DOHH2 (cell line): Measurements from ENCODE around the gene PCBP3.

Experiments used
- H3F3A ChIP-seq: fragments of 200-600 bp; sonication (generic), shearing (Covaris generic); 2 replicates; pipeline ENCODE4 v1.6.0; 2016; ENCODE audit warnings: antibody characterized with exemption, mild to moderate bottlenecking; ENCODE audit not compliant: control insufficient read depth, insufficient read depth
- H3K27ac ChIP-seq: fragments of 200-600 bp; sonication (generic); 2 replicates; pipeline ENCODE4 v1.5.1; 2014; ENCODE audit warnings: low read depth, mild to moderate bottlenecking, low read length, moderate library complexity
- H3K27me3 ChIP-seq: fragments of 200-600 bp; sonication (generic); 2 replicates; pipeline ENCODE4 v1.6.1; 2014; ENCODE audit warnings: mild to moderate bottlenecking, low read length, mixed read lengths; ENCODE audit not compliant: control insufficient read depth
- H3K36me3 ChIP-seq: fragments of 200-600 bp; sonication (generic); 2 replicates; pipeline ENCODE4 v1.6.1; 2014; ENCODE audit warnings: mild to moderate bottlenecking, low read length, moderate library complexity, mixed read lengths; ENCODE audit not compliant: control insufficient read depth
- H3K4me1 ChIP-seq: fragments of 200-600 bp; sonication (generic); 2 replicates; pipeline ENCODE4 v1.6.1; 2014; ENCODE audit warnings: mild to moderate bottlenecking, low read length, mixed read lengths; ENCODE audit not compliant: control insufficient read depth
- H3K4me2 ChIP-seq: fragments of 200-600 bp; sonication (generic); 2 replicates; pipeline ENCODE4 v1.6.0; 2014; ENCODE audit warnings: mild to moderate bottlenecking, low read length, moderate library complexity
- H3K4me3 ChIP-seq: fragments of 200-600 bp; sonication (generic); 2 replicates; pipeline ENCODE4 v1.5.1; 2014; ENCODE audit warnings: mild to moderate bottlenecking, low read length, mixed read lengths
- H3K79me2 ChIP-seq: fragments of 200-600 bp; sonication (generic); 2 replicates; pipeline ENCODE4 v1.6.1; 2014; ENCODE audit warnings: mild to moderate bottlenecking, low read length, mixed read lengths; ENCODE audit not compliant: control insufficient read depth
- H3K9me2 ChIP-seq: fragments of 200-600 bp; sonication (generic); replicated peaks from 2 replicates; pipeline ENCODE4 v1.6.1; 2014; ENCODE audit warnings: mild to moderate bottlenecking, low read length, mixed read lengths; ENCODE audit not compliant: control insufficient read depth
- H3K9me3 ChIP-seq: fragments of 200-600 bp; sonication (generic); 2 replicates; pipeline ENCODE4 v1.6.1; 2014; ENCODE audit warnings: antibody characterized with exemption, low read length, mixed read lengths; ENCODE audit not compliant: control insufficient read depth, insufficient read depth
- H4K20me1 ChIP-seq: fragments of 200-600 bp; sonication (generic); 2 replicates; pipeline ENCODE4 v1.6.0; 2014; ENCODE audit warnings: low read depth, mild to moderate bottlenecking, antibody characterized with exemption, low read length, moderate library complexity; ENCODE audit not compliant: control insufficient read depth, insufficient read depth
- EZH2phosphoT487 ChIP-seq: fragments of 200-600 bp; sonication (generic); IDR thresholded peaks from 2 replicates; pipeline ENCODE4 v1.6.1; 2017; ENCODE audit warnings: borderline replicate concordance, mild to moderate bottlenecking, antibody characterized with exemption, low read length, moderate library complexity, mixed read lengths
- TF ChIP-seq, protein P1 (sequence below): fragments of 200-600 bp; sonication (generic); IDR thresholded peaks from one replicate; pipeline ENCODE4 v1.5.1; 2014; ENCODE audit warnings: antibody characterized with exemption, mild to moderate bottlenecking, low read depth, low read length; ENCODE audit not compliant: poor library complexity, severe bottlenecking

Gene PCBP3

DNA sequence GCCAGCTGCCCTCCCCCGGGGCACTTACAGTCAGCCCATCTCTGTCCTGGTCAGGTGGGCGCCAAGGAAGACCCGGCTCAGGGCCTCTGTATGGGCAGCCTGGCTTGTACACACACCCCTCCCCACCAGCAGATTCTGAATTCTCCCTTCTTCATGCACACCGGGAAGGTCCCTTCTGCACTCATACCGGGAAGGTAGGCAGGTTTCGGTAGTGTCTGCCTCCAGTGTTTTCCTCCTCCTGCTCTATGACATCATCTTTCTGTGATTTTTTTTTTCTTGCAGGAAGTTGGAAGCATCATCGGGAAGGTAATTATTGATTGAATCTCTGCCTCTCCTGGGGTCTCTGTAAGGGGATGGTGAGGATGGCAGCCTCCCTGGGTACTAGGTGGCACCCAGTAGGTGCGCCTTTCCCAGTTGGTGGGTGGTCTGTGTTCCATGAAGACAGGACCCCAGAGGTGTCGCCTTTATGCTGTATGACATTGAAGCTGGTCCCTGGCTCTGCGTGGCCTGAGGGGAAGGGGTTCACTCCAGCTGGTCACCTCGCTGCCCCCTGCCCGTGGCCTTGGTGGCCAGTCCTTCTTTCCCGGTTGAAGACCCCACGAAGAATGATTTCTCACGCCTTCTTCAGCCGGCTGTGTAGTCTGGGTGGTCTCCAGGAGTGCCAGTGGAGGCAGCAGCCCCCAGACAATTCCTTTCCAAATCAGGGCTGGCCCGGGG, 255.9 kb downstream of the PCBP3 start:
- Histone ChIP-seq H3K36me3 (no peaks in the 10 kb centered on the region), H3K4me3 (no peak overlapping the region), H3K27me3 (no peaks in the 10 kb centered on the region)

DNA sequence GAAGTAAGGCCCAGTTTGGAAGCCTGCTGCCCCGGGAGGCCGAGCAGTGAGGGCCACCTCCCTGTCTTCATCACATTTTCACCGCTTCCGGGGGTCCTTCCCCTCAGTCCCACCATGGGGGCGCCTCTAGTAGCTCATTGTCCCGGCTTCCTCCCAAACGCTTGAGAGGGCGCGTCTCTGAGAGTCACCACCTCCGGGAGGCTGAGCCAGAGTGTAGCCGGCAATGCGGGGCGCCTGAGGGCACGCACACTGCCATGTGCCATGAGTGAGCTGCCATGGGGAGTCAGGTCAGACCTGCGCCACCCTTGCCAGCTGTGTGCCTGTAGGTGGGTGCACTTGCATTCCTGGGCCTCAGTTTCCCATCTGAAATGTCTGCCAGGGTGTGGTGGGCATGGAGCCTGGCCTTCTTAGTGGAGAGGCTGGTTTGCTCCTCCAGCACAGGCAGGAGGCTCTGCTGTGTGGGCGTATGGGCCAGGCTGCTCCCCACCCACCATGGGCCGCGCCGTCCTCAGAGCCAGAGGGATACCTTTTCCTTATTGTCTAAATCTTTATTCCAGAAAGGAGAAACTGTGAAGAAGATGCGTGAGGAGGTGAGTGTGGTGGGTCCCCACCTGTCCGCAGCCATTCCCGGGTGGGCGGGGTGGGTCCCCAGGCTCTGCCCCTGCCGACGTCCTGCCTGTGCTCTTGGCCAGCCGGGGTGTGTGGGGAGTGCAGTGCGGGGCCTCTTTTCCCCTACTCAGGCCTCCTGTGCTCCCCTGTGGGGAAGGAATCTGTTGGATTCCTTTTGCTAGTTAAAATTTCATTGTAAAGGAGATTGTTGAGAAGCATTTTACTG, 256.7 kb downstream of the PCBP3 start:
- TF ChIP-seq, protein P1, sequence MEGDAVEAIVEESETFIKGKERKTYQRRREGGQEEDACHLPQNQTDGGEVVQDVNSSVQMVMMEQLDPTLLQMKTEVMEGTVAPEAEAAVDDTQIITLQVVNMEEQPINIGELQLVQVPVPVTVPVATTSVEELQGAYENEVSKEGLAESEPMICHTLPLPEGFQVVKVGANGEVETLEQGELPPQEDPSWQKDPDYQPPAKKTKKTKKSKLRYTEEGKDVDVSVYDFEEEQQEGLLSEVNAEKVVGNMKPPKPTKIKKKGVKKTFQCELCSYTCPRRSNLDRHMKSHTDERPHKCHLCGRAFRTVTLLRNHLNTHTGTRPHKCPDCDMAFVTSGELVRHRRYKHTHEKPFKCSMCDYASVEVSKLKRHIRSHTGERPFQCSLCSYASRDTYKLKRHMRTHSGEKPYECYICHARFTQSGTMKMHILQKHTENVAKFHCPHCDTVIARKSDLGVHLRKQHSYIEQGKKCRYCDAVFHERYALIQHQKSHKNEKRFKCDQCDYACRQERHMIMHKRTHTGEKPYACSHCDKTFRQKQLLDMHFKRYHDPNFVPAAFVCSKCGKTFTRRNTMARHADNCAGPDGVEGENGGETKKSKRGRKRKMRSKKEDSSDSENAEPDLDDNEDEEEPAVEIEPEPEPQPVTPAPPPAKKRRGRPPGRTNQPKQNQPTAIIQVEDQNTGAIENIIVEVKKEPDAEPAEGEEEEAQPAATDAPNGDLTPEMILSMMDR: no peak
- no peak for TF ChIP-seq EZH2phosphoT487
- Histone ChIP-seq H3K4me3 (no peak overlapping the region), H3K79me2 (no peaks in the 10 kb centered on the region), H3K4me2 (no peak overlapping the region), H3K9me2 (no peaks in the 10 kb centered on the region), H3K9me3 (no peaks in the 10 kb centered on the region), H3K4me1 (no peaks in the 10 kb centered on the region), H3K27ac (no peak overlapping the region), H4K20me1 (no peaks in the 10 kb centered on the region), H3K27me3 (no peaks in the 10 kb centered on the region), H3K36me3 (no peaks in the 10 kb centered on the region), H3F3A (no peaks in the 10 kb centered on the region)

More for the DNA sequence above, 255.9 kb downstream of the PCBP3 start:
- Histone ChIP-seq H3K9me2 (no peaks in the 10 kb centered on the region), H3K79me2 (no peaks in the 10 kb centered on the region), H4K20me1 (no peaks in the 10 kb centered on the region), H3F3A (no peaks in the 10 kb centered on the region), H3K4me2 (no peak overlapping the region), H3K9me3 (no peaks in the 10 kb centered on the region), H3K27ac (no peak overlapping the region), H3K4me1 (no peaks in the 10 kb centered on the region)
- no peak for TF ChIP-seq EZH2phosphoT487

DNA sequence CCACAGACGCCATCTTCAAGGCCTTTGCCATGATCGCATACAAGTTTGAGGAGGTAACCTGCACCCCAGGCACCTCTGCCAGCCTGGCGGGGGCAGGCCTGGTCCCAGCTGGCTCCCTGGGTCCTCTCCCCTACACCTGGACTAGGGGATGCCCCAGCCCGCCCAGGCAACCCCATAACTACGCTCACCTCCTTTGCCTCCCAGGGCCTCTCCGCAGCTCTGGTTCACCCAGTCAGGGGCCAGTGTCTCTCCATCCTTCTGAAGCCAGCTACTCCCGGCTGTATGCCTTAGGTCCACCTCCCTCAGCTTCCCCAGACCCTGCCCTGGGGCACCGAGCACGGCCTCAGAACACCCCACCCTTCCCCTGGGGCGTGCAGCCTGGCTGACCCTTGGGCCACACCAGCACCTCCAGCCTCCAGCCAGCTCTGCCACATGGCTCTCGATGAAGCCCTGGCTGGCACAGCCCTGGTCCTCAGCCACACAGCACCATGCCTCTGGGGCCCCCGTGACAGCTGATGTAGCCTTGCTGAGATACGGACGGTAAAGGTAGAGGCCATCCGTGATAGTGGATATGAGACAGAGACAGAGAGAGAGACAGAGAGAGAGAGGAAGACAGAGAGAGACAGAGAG, 257.7 kb downstream of the PCBP3 start:
- Histone ChIP-seq H3K27ac (no peak overlapping the region), H3K36me3 (no peaks in the 10 kb centered on the region), H3K79me2 (no peaks in the 10 kb centered on the region), H3K9me2 (no peaks in the 10 kb centered on the region), H3K4me1 (no peaks in the 10 kb centered on the region), H3F3A (no peaks in the 10 kb centered on the region), H3K27me3 (no peaks in the 10 kb centered on the region), H4K20me1 (no peaks in the 10 kb centered on the region), H3K9me3 (no peaks in the 10 kb centered on the region), H3K4me3 (no peak overlapping the region), H3K4me2 (no peak overlapping the region)
- no peak for TF ChIP-seq EZH2phosphoT487
- TF ChIP-seq, protein P1: no peak
